ENCODE measurements around the gene TIMP2. TPM values are rescaled to one million over a fixed set of nuclear protein-coding genes. Genes with fewer than 3 reads are reported as not detected.
"Not testable (repeated sequence)": the region's sequence is repeated elsewhere in the genome, so short reads cannot be mapped to it uniquely, and the experiment has no call there.

The TIMP2 gene
- total and polyA plus RNA-seq, 2 donors (not counting 3 experiments of a cell fraction or from before 2014, with no cell fraction given) = 138 to 318 TPM

DNA sequence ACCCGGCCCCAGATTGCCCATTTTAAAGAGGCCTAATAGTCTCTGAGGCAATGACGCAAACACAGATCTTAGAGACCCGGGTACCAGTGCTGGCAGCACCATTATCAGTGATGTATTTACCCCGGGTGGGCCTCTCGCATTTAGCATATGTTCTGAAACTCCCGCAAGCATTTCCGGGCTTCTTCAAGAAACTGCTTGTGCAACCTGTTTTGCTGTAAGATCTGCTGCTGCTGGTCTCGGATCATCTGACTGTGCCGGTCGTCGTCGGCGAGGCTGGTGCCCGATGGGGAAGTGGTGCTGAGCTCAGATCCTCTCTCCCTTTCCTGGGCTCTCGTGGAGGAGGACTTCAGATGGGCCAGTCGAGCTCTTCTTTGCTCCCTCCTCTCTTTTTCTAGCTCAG is 34.7 kb downstream of the TIMP2 start:
- DNase-seq (ENCODE audit: low read depth, low spot score) = no peak
- Histone ChIP-seq H3K79me2 (ENCODE audit: control insufficient read depth, insufficient read depth, low read length) (peaks cover 3% of the 10 kb centered on the region), H3K4me1 (ENCODE audit: control insufficient read depth, extremely low read depth, insufficient read depth, low read length) (no peaks in the 10 kb centered on the region), H3K4me3 (replicated peaks in 1 of 3; ENCODE audit: insufficient read depth in 1 of 3, low read depth in 1 of 3, low read length in 3 of 3) (no peak overlapping the region), H3K9ac (replicated peaks; ENCODE audit: extremely low read depth, insufficient read depth, low read length) (no peak overlapping the region), H3K9me1 (replicated peaks; ENCODE audit: control insufficient read depth, extremely low read depth, insufficient read depth, low read length) (no peaks in the 10 kb centered on the region), H3K36me3 (ENCODE audit: control insufficient read depth in 2 of 2, extremely low read depth in 1 of 2, insufficient read depth in 2 of 2, low read length in 2 of 2) (peaks cover 0 to 7% of the 10 kb centered on the region in 2 experiments), H4K20me1 (replicated peaks; ENCODE audit: control insufficient read depth, extremely low read depth, insufficient read depth, low read length) (no peaks in the 10 kb centered on the region), H3K9me3 (replicated peaks; ENCODE audit: control insufficient read depth, insufficient read depth, low read length) (no peaks in the 10 kb centered on the region), H2AFZ (ENCODE audit: low read depth, low read length) (no peak overlapping the region), H3K27me3 (ENCODE audit: control insufficient read depth in 2 of 2, insufficient read depth in 2 of 2, low read length in 2 of 2) (no peaks in the 10 kb centered on the region), H3K4me2 (ENCODE audit: insufficient read depth, low read length) (no peak overlapping the region), H3K27ac (ENCODE audit: insufficient read depth, low read depth, low read length) (no peak overlapping the region)
- no peak for FAIRE-seq
- TF ChIP-seq GATA2 (IDR thresholded peaks at IDR 0.05; ENCODE audit: insufficient read depth, insufficient read length, low read depth, low read length) = no peak
- TF ChIP-seq, protein P1, sequence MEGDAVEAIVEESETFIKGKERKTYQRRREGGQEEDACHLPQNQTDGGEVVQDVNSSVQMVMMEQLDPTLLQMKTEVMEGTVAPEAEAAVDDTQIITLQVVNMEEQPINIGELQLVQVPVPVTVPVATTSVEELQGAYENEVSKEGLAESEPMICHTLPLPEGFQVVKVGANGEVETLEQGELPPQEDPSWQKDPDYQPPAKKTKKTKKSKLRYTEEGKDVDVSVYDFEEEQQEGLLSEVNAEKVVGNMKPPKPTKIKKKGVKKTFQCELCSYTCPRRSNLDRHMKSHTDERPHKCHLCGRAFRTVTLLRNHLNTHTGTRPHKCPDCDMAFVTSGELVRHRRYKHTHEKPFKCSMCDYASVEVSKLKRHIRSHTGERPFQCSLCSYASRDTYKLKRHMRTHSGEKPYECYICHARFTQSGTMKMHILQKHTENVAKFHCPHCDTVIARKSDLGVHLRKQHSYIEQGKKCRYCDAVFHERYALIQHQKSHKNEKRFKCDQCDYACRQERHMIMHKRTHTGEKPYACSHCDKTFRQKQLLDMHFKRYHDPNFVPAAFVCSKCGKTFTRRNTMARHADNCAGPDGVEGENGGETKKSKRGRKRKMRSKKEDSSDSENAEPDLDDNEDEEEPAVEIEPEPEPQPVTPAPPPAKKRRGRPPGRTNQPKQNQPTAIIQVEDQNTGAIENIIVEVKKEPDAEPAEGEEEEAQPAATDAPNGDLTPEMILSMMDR (IDR thresholded peaks at IDR 0.05; ENCODE audit: extremely low read depth in 1 of 2, insufficient read depth in 1 of 2, low read depth in 1 of 2, low read length in 2 of 2) = no peak
- no peak for TF ChIP-seq POLR2AphosphoS5 (IDR thresholded peaks at IDR 0.05; ENCODE audit: insufficient read depth, low read depth, low read length)
- no peak for TF ChIP-seq EZH2 (IDR thresholded peaks at IDR 0.05; ENCODE audit: borderline replicate concordance, low read depth, low read length, severe bottlenecking)
- no peak for TF ChIP-seq POLR2A (IDR thresholded peaks at IDR 0.05; ENCODE audit: low read depth, low read length)
- TF ChIP-seq, protein P2, sequence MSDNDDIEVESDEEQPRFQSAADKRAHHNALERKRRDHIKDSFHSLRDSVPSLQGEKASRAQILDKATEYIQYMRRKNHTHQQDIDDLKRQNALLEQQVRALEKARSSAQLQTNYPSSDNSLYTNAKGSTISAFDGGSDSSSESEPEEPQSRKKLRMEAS (IDR thresholded peaks at IDR 0.05; ENCODE audit: insufficient read depth, insufficient read length) = no peak
- BruUV-seq (replicated peaks) = no TSS peak
- intact Hi-C loops (cut with micrococcal nuclease) (no loop called here), dilution Hi-C loops (cut with MboI; ENCODE audit: extremely low pct_ligation_motif_present, low sequenced_read_pairs) (no loop called here)
- ChIA-PET POLR2A (no interaction called here), CTCF (interaction anchor here (0.9 to 1.7 kb wide), 2 partner anchors 17 to 81 kb away, joined by 3 to 6 read pairs; no protein-coding TSS in a partner anchor)

DNA sequence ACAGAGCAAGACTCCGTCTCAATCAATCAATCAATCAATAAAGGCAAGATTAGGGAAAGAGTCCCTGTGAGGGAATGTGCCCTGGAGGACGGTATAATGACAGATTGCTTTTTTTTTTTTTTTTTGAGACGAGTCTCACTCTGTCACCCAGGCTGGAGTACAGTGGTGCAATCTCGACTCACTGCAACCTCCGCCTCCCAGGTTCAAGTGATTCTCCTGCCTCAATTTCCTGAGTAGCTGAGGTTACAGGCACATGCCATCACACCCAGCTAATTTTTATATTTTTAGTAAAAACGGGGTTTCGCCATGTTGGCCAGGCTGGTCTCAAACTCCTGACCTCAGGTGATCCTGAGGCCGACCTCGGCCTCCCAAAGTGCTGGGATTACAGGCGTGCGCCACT is 35.1 kb downstream of the TIMP2 start:
- CTCF ChIA-PET = interaction anchor here (0.9 to 1.7 kb wide), 2 partner anchors 17 to 81 kb away, joined by 3 to 6 read pairs; no protein-coding TSS in a partner anchor
- H3K4me3 ChIP-seq (replicated peaks in 1 of 3; ENCODE audit: insufficient read depth in 1 of 3, low read depth in 1 of 3, low read length in 3 of 3); H3K4me2 ChIP-seq (ENCODE audit: insufficient read depth, low read length); H2AFZ ChIP-seq (ENCODE audit: low read depth, low read length); H3K4me1 ChIP-seq (ENCODE audit: control insufficient read depth, extremely low read depth, insufficient read depth, low read length); DNase-seq (ENCODE audit: low read depth, low spot score); intact Hi-C loops (cut with micrococcal nuclease); FAIRE-seq; BruUV-seq (replicated peaks); dilution Hi-C loops (cut with MboI; ENCODE audit: extremely low pct_ligation_motif_present, low sequenced_read_pairs); H3K9ac ChIP-seq (replicated peaks; ENCODE audit: extremely low read depth, insufficient read depth, low read length); H3K9me1 ChIP-seq (replicated peaks; ENCODE audit: control insufficient read depth, extremely low read depth, insufficient read depth, low read length); H3K36me3 ChIP-seq (ENCODE audit: control insufficient read depth in 2 of 2, extremely low read depth in 1 of 2, insufficient read depth in 2 of 2, low read length in 2 of 2); H4K20me1 ChIP-seq (replicated peaks; ENCODE audit: control insufficient read depth, extremely low read depth, insufficient read depth, low read length); POLR2A ChIA-PET; H3K9me3 ChIP-seq (replicated peaks; ENCODE audit: control insufficient read depth, insufficient read depth, low read length); H3K27me3 ChIP-seq (ENCODE audit: control insufficient read depth in 2 of 2, insufficient read depth in 2 of 2, low read length in 2 of 2); H3K79me2 ChIP-seq (ENCODE audit: control insufficient read depth, insufficient read depth, low read length); H3K27ac ChIP-seq (ENCODE audit: insufficient read depth, low read depth, low read length): not testable (repeated sequence)
